NCI-H345 treated with DMSO at 0.1 percent for 48 hours (cell line): Measurements from ENCODE around the gene NRXN3.

Experiments used
- DNase-seq: peaks from one replicate; lab custom pipeline; 2025; ENCODE audit not compliant: unreplicated experiment; lab: John Stamatoyannopoulos, UW

The NRXN3 gene

DNA sequence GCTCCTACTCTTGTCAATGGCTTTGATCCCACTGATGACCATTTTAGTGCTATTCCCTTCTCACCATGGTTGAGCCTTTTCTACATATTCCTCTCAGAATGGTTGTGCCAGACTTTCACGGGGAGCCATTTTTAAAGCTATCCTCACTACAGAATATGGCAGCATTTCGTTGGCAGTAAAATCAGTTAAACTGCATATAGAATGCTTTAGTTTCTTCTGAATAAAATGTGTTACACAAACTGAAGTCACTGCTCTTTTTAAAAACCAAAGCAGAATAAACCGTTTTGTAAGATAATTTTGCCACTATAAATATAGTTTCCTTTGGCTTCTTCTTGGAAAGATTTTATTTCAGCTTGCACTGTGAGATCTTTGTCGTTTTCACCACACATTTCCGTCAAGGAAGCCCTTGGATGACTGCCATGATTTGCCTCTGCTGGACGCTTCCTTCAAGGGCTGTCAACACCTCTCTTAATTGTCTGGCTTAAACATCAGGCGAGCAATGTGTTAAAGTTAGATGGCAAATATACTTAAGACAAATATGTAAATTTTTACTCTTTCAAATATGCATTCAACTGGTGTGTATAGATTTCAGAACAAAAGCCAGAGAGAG, 1416.9 kb downstream of the NRXN3 start:
- DNase-seq = no peak

- no peak for DNase-seq
These were observed 1417.7 kb downstream of the NRXN3 start for GRCh38 chr14:79587875-79588274.

- no peak for DNase-seq
These were observed 1418.2 kb downstream of the NRXN3 start for GRCh38 chr14:79588398-79588797.

GRCh38 chr14:79596551-79596950, 1426.4 kb downstream of the NRXN3 start:
- DNase-seq = no peak

GRCh38 chr14:79597566-79597965, 1427.4 kb downstream of the NRXN3 start:
- no peak for DNase-seq

- DNase-seq = no peak
These were observed 1428.2 kb downstream of the NRXN3 start for GRCh38 chr14:79598339-79598738.

DNA sequence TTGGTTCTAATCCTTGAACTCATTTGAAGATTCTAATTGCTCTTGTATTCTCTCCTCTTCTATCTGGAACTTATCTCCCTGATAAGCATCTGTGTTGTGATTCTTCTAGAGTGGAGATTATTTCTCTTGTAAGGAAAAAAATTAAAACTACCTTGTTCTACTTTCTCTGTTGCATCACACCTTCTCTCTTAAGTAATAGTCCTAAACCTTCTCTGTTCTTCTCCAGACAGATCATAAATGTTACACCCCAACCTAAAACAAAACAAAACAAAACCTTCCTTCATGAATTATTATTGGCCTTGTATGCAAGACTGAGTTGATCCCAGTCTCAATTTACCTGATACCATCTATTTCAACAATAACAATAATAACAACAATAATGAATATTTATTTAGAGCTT, 1429.1 kb downstream of the NRXN3 start:
- DNase-seq = no peak

- no peak for DNase-seq
These were observed 1430.2 kb downstream of the NRXN3 start for GRCh38 chr14:79600406-79600805.

- no peak for DNase-seq
These were observed 1431.4 kb downstream of the NRXN3 start for GRCh38 chr14:79601579-79601978.

DNA sequence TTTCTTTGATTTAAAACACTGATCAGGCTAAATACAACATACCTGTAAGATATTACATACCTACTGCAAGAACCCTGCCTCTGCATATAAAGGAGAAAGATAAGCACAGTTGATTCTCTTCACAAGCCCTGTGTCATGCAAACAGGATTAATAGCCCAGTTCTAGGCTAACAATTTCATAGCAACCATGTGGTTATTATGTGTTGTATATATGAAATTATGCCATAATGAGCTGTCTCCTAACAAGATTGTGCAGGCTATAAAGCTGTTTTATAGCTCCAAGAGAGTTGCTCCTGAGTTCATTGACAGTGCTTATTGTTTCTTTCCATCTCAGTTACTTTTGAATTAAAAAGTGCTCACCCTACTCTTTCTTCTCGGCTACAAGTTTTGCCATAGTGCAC, 1431.9 kb downstream of the NRXN3 start:
- no peak for DNase-seq

DNA sequence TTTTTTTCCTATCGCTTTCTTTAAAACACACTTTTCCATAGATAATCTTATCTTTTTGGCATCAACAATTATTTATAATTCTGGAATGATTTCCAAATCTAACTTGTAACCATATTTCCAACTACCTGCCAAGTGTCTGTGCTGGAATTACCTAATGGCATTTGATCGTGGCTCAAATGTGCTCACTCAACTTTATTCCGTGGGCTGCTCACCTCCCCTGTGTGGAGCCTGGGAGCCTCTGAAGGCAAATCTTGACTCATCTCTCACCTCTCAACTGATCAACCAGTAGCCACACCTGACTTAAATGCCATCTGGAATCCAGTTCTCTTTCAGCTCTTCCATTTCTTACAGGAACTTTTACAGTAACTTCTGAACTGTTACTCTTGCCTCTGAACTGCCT, 1432.6 kb downstream of the NRXN3 start:
- DNase-seq = no peak

- peak; percentile 87 for DNase-seq
These were observed 1435.7 kb downstream of the NRXN3 start for GRCh38 chr14:79605849-79606248.

GRCh38 chr14:79608446-79608845, 1438.3 kb downstream of the NRXN3 start:
- DNase-seq = no peak

GRCh38 chr14:79613625-79614024, 1443.5 kb downstream of the NRXN3 start:
- DNase-seq = no peak

DNA sequence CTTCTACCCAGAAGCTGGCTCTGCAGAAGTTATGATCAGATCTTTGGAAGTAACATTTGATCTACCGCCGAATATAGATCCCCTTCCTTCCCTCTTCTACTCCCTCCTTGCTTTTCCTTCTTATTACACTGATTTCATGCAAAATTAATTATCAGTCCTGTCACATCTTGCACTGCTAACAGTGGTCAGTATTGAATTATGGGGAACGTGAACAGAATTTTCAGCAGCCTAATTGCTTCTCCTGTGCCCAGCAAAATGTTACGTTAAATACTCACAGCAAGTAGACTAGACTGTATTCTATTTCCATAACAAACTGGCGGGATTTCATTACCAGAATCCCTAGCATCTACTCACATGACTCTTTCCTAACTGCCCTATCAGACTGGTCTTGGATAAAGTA, 1444.3 kb downstream of the NRXN3 start:
- DNase-seq = no peak

GRCh38 chr14:79627058-79627457, 1456.9 kb downstream of the NRXN3 start:
- DNase-seq = no peak

DNA sequence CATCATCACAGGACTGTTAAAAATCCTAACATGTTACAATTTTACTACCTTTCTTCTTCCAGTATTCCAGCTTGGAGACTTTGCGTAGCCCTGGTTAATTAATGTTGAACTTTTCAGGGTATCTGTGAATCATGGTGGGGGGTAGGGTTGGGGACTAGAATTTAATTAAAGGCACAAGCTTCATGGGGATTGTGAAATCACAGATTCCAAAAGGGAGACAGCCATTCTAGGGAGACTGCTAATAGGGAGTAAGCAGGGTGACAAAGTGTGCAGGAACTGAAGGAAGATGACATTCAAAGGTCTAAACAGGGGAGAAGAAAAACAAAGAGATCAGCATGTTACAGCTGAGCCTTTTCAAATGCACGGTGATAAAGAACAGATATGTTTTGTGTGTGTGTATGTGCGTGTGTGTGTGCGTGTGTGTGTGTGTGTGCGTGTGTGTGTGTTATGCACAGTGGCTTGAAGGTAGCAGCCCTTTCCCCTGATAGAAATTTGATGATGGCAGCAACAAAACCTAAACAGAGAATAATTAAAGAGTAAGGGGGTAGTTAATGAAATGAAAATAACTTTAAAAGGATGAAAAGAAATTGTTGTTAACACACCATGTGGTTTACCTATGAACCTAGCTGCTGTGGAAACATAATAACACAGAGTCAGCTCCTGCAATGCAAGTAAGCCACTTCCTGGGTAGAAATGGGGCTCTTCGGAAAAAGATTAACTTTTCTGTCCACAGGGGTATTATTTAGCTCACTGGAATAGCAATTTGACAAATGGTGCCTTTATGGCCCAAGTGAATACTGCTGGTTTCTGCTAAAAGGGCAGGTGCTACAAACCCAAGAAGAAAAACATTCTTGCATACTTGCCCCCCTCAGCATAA, 1459.5 kb downstream of the NRXN3 start:
- DNase-seq = no peak

GRCh38 chr14:79630288-79630960, 1460.3 kb downstream of the NRXN3 start:
- DNase-seq = no peak

DNA sequence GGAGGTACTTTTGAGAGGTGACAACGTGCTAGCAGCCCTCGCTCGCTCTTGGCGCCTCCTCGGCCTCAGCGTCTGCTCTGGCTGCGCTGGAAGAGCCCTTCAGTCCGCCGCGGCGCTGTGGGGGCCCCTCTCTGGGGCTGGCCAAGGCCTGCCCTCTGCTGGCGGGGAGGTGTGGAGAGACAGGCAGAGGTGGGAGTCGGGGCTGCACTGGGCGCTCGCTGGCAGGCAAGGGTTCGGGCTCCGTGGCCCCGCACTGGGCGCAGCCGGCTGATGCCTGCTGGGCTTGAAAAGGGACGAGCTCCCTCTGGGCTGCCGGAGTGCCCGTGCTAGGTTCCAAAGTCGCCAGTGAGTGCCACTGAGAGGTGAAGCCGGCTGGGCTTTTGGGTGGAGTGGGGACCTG, 1461.1 kb downstream of the NRXN3 start:
- no peak for DNase-seq

DNA sequence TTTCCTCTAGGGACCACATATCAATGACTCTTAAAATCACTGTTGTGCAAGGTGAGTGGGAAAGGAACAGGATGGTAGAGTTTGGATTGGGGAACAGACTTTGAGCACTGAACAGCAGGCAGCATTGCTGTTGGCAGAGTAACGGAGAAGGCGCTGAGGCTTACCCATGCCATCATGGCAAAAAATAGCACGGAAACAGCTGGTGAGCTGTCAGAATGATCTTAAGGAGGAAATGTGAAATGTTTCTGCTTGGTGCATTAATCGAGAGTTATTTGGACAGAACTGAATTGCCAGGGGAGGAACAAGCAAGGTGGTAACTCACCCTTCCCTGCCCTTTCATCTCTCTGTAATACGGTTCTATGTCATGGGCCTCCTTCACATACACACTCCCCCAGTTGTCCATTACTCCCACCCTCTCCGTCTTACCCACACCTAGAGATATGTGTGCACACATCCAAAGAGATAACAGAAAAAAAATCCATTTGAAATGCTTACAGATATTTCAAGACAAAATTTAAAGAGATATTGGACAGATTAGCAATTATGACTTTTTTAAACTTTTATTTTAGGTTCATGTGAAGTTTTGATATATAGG, 1468.6 kb downstream of the NRXN3 start:
- no peak for DNase-seq

DNA sequence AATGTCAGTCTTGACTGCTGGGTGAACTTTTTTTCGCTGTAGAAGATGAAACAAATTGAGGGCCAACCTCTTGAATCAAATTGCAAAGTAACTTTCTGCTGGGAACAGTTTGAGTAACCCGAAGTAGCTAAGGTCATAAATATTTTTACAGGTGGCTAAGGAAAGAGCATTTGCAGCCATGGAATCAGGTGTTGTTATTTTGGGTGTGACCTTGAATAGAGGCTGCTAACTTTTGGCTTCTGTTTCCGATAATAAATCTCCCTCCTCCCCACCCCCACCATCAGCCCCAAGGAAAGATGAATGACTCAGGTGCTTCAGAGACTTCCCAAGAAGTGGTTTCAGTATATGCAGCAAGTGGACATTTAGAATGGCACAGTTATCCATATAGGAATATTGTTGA, 1469.4 kb downstream of the NRXN3 start:
- DNase-seq = no peak

DNA sequence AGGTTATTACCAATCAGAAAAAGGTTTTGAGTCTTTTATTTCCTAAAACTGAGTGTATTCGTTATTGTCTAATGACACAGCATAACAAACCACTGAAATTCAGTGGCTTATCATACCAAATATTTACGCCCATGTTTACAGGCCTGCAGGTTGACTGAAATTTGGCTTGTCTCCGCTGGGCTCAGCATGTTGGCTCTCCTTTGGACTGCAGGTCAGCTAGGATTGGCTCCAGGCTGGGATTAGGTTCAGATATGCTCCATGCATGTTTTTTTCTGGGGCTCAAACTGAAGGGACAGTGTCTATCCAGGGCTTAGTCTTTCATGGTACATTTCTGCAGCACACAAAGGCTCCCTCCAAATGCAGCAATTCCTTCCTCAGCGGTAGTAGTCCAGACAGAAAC, 1471.2 kb downstream of the NRXN3 start:
- no peak for DNase-seq
